IMR-90 (cell line): ENCODE measurements around the gene GTF2H1. TPM values are rescaled to one million over a fixed set of nuclear protein-coding genes. Genes with fewer than 3 reads are reported as not detected.

ENCODE experiments used
- ATAC-seq: fragments of 200-7000 bp; cut with Tn5 transposase; 2 replicates; pipeline ENCODE4 v1.9.1; 2020; ENCODE audit warnings: low read depth, mild to moderate bottlenecking, moderate library complexity
- BruUV-seq: library from RNA; stranded (reverse); fragments of 400-500 nt; replicated peaks from 2 replicates; lab custom pipeline; 2021; lab: Mats Ljungman, UMichigan
- CTCF ChIA-PET: fragments of 300-600 bp; formaldehyde crosslinking; extraction: SDS; loops from one replicate; lab custom pipeline; 2021; ENCODE audit warnings: antibody characterized with exemption; lab: Yijun Ruan, JAX
- POLR2A ChIA-PET: fragments of 300-600 bp; sonication (Branson Sonifier 250); formaldehyde crosslinking; loops from one replicate; lab custom pipeline; 2022; ENCODE audit warnings: antibody characterized with exemption; ENCODE audit not compliant: unreplicated experiment; lab: Charles Lee
- DNase-seq: peaks from one replicate; pipeline ENCODE4 v3.0.0; 2013
- H2AFZ ChIP-seq: replicated peaks from 2 replicates; pipeline ENCODE3; 2013; ENCODE audit warnings: low read length, mild to moderate bottlenecking; ENCODE audit not compliant: poor library complexity
- H2AK5ac ChIP-seq: 2 replicates; pipeline ENCODE4 v1.6.1; 2013; ENCODE audit warnings: low read depth, low read length, inconsistent platforms
- H2AK9ac ChIP-seq: replicated peaks from 2 replicates; pipeline ENCODE3; 2013; ENCODE audit warnings: mild to moderate bottlenecking, low read depth, low read length, moderate library complexity; ENCODE audit not compliant: poor library complexity
- H2BK120ac ChIP-seq: 2 replicates; pipeline ENCODE4 v1.6.1; 2013; ENCODE audit warnings: low read depth, low read length, inconsistent platforms
- H2BK15ac ChIP-seq: 3 replicates; pipeline ENCODE4 v1.6.1; 2013; ENCODE audit warnings: low read depth, low read length, inconsistent platforms
- H2BK20ac ChIP-seq: 2 replicates; pipeline ENCODE4 v1.6.1; 2013; ENCODE audit warnings: low read depth, mild to moderate bottlenecking, inconsistent platforms, low read length, moderate library complexity
- H2BK5ac ChIP-seq: 2 replicates; pipeline ENCODE4 v1.6.1; 2013; ENCODE audit warnings: mild to moderate bottlenecking, low read depth, low read length, inconsistent platforms; ENCODE audit not compliant: poor library complexity, severe bottlenecking
- H3K14ac ChIP-seq: replicated peaks from 2 replicates; pipeline ENCODE4 v1.6.1; 2013; ENCODE audit warnings: low read depth, low read length, inconsistent platforms
- H3K18ac ChIP-seq: 2 replicates; pipeline ENCODE4 v1.6.1; 2013; ENCODE audit warnings: low read depth, low read length, control low read depth
- H3K23ac ChIP-seq: 2 replicates; pipeline ENCODE4 v1.6.1; 2013; ENCODE audit warnings: low read depth, low read length, inconsistent platforms
- H3K27ac ChIP-seq: 2 replicates; pipeline ENCODE4 v1.5.1; 2013; ENCODE audit warnings: mild to moderate bottlenecking, control low read depth, low read length; ENCODE audit not compliant: insufficient read depth
- H3K27me3 ChIP-seq: 2 replicates; pipeline ENCODE4 v1.6.1; 2013; ENCODE audit warnings: low read length; ENCODE audit not compliant: control insufficient read depth, insufficient read depth
- H3K36me3 ChIP-seq: 2 replicates; pipeline ENCODE4 v1.6.1; 2013; ENCODE audit warnings: low read length, mixed read lengths; ENCODE audit not compliant: control insufficient read depth, insufficient read depth
- H3K4ac ChIP-seq: 2 replicates; pipeline ENCODE4 v1.6.1; 2013; ENCODE audit warnings: low read depth, low read length, inconsistent platforms
- H3K4me1 ChIP-seq: 2 replicates; pipeline ENCODE4 v1.6.1; 2013; ENCODE audit warnings: low read length, mixed read lengths; ENCODE audit not compliant: control insufficient read depth, insufficient read depth
- H3K4me2 ChIP-seq: 2 replicates; pipeline ENCODE4 v1.6.1; 2013; ENCODE audit warnings: low read depth, mild to moderate bottlenecking, control low read depth, low read length, moderate library complexity
- H3K4me3 ChIP-seq: 2 replicates; pipeline ENCODE4 v1.5.1; 2013; ENCODE audit warnings: low read depth, mild to moderate bottlenecking, control low read depth, low read length, moderate library complexity; ENCODE audit not compliant: insufficient read depth
- H3K56ac ChIP-seq: 2 replicates; pipeline ENCODE4 v1.6.1; 2013; ENCODE audit warnings: low read length, inconsistent platforms; ENCODE audit not compliant: insufficient read depth; ENCODE audit errors: extremely low read depth
- H3K79me1 ChIP-seq, 2 experiments: 2 replicates each; pipeline ENCODE4 v1.6.1; 2013; ENCODE audit warnings: low read length in 2 of 2, inconsistent platforms in 1 of 2, low read depth in 1 of 2
- H3K9ac ChIP-seq: 2 replicates; pipeline ENCODE4 v1.6.1; 2013; ENCODE audit warnings: low read depth, low read length, control low read depth
- H3K9me1 ChIP-seq: 2 replicates; pipeline ENCODE4 v1.6.1; 2013; ENCODE audit warnings: low read length, inconsistent platforms; ENCODE audit not compliant: insufficient read depth
- H3K9me3 ChIP-seq: 2 replicates; pipeline ENCODE4 v1.6.1; 2013; ENCODE audit warnings: low read length; ENCODE audit not compliant: control insufficient read depth, insufficient read depth
- H4K20me1 ChIP-seq: 2 replicates; pipeline ENCODE4 v1.6.1; 2013; ENCODE audit warnings: low read length, inconsistent platforms; ENCODE audit not compliant: insufficient read depth
- H4K5ac ChIP-seq: 2 replicates; pipeline ENCODE4 v1.6.1; 2013; ENCODE audit warnings: mild to moderate bottlenecking, low read depth, low read length, control low read depth
- H4K8ac ChIP-seq, 2 experiments: 2 replicates each; pipeline ENCODE4 v1.6.1; 2013; ENCODE audit warnings: low read depth in 2 of 2, low read length in 2 of 2, control low read depth in 1 of 2, inconsistent platforms in 1 of 2
- H4K91ac ChIP-seq: 2 replicates; pipeline ENCODE4 v1.6.1; 2013; ENCODE audit warnings: low read depth, low read length, inconsistent platforms; ENCODE audit not compliant: insufficient read depth
- BHLHE40 ChIP-seq: fragments of 150-350 bp; IDR thresholded peaks from 2 replicates; pipeline ENCODE4 v1.6.1; 2016; ENCODE audit warnings: mild to moderate bottlenecking, low read depth, low read length
- CEBPB ChIP-seq: IDR thresholded peaks from 2 replicates; pipeline ENCODE4 v1.6.1; 2012; ENCODE audit warnings: low read depth, low read length, improper control_type of control experiment
- CHD1 ChIP-seq: IDR thresholded peaks from 2 replicates; pipeline ENCODE4 v1.6.1; 2012; ENCODE audit warnings: low read depth, low read length, improper control_type of control experiment
- CTCF ChIP-seq: conservative IDR thresholded peaks from 2 replicates; pipeline ENCODE4 v1.5.1; 2012; ENCODE audit warnings: mild to moderate bottlenecking, low read depth, low read length, improper control_type of control experiment
- FOS ChIP-seq: fragments of 150-350 bp; IDR thresholded peaks from 2 replicates; pipeline ENCODE4 v1.6.1; 2016; ENCODE audit warnings: low read depth, low read length
- MAFK ChIP-seq: IDR thresholded peaks from 2 replicates; pipeline ENCODE4 v1.6.1; 2012; ENCODE audit warnings: low read depth, low read length, improper control_type of control experiment
- MAZ ChIP-seq: IDR thresholded peaks from 2 replicates; pipeline ENCODE4 v1.6.1; 2012; ENCODE audit warnings: low read depth, mild to moderate bottlenecking, low read length, improper control_type of control experiment, moderate library complexity, borderline replicate concordance
- MXI1 ChIP-seq: IDR thresholded peaks from 2 replicates; pipeline ENCODE4 v1.6.1; 2012; ENCODE audit warnings: low read depth, mild to moderate bottlenecking, low read length, moderate library complexity, borderline replicate concordance
- NFE2L2 ChIP-seq: fragments of 150-350 bp; IDR thresholded peaks from 2 replicates; pipeline ENCODE4 v1.6.1; 2016; ENCODE audit warnings: low read depth, mild to moderate bottlenecking, low read length
- POLR2A ChIP-seq: IDR thresholded peaks from 2 replicates; pipeline ENCODE4 v1.6.1; 2012; ENCODE audit warnings: mild to moderate bottlenecking, low read depth, low read length
- RAD21 ChIP-seq: IDR thresholded peaks from 2 replicates; pipeline ENCODE4 v1.6.1; 2012; ENCODE audit warnings: low read length, improper control_type of control experiment
- RCOR1 ChIP-seq: IDR thresholded peaks from 2 replicates; pipeline ENCODE4 v1.6.1; 2012; ENCODE audit warnings: mild to moderate bottlenecking, low read length, improper control_type of control experiment; ENCODE audit not compliant: insufficient replicate concordance
- RFX5 ChIP-seq: IDR thresholded peaks from 2 replicates; pipeline ENCODE4 v1.8.0; 2012; ENCODE audit warnings: low read depth, mild to moderate bottlenecking, low read length, moderate library complexity
- SMC3 ChIP-seq: fragments of 150-350 bp; IDR thresholded peaks from 2 replicates; pipeline ENCODE4 v1.6.1; 2016; ENCODE audit warnings: low read depth, mild to moderate bottlenecking, antibody characterized with exemption, low read length, moderate library complexity
- USF2 ChIP-seq: fragments of 150-350 bp; IDR thresholded peaks from 2 replicates; pipeline ENCODE4 v1.6.1; 2017; ENCODE audit warnings: mild to moderate bottlenecking, antibody characterized with exemption, low read length, low read depth
- WGBS, 2 experiments: methylation state at CpG; one replicate each; pipeline versions ENCODE4 v1.1.5 to v1.1.7; 2013; ENCODE audit warnings: missing lambda C conversion rate in 2 of 2; ENCODE audit not compliant: insufficient read length in 1 of 2; ENCODE audit errors: extremely low coverage in 2 of 2; 5-methylcytosine and 5-hydroxymethylcytosine counted together
- dilution Hi-C: fragments of 300-500 bp; cut with HindIII; formaldehyde crosslinking; loops from one replicate; pipeline ENCODE4 v1.14.3; 2018; ENCODE audit warnings: low sequenced_read_pairs; ENCODE audit not compliant: unreplicated experiment
- in situ Hi-C: fragments of 300-500 bp; cut with MboI; formaldehyde crosslinking; loops from 3 replicates; pipeline ENCODE4 v1.14.3; 2019; ENCODE audit warnings: low sequenced_read_pairs, inconsistent platforms, mixed read lengths
- intact Hi-C: fragments of 100-400 bp; cut with micrococcal nuclease; formaldehyde crosslinking; loops from 2 replicates; pipeline ENCODE4 v1.10.0; 2022
- polyA plus RNA-seq, 3 experiments: library from polyadenylated mRNA; depleted of rRNA; stranded (reverse); fragments of >200 nt; gene quantifications; 2 replicates each; pipeline ENCODE4 v1.2.3, GENCODE V29; 2012; ENCODE audit warnings: low replicate concordance in 1 of 3
- total RNA-seq: library from RNA; depleted of rRNA; stranded (reverse); fragments of >200 nt; gene quantifications from 2 replicates; pipeline ENCODE4 v1.2.3, GENCODE V29; 2012
- TF ChIP-seq, protein P1 (sequence below): fragments of 150-350 bp; IDR thresholded peaks from 2 replicates; pipeline ENCODE4 v1.6.1; 2016; ENCODE audit warnings: low read depth, mild to moderate bottlenecking, low read length, moderate library complexity, borderline replicate concordance

Gene GTF2H1
- total and polyA plus RNA-seq, 2 of the 4 experiments (the other 2 are of a cell fraction): 25.0 to 67.0 TPM

DNA sequence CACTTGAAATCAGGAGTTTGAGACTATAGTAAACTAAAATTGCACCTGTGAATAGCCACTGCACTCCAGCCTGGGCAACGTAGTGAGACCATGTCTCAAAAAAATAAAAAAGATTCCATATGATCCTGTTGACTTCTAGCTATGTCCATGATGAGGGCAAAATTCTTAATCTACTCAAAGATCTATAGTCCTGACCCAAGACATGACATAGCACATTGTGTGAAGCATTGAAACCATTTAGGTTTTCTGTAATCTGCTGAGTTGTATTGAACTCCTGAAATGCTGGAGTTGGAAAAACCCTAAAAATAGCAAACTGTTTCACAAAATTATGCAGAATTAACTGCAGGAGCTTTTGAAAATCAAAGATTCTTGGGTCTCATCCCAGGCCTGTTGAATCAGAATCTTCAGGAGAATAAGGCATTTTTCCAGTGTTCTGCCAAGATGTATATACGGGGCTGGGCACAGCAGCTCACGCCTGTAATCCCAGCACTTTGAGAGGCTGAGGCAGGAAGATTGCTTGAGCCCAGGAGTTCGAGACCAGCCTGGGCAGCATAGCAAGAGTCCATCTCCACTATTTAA lies 42.2 kb downstream of the GTF2H1 start:
- Histone ChIP-seq H3K36me3 (peaks cover 39% of the 10 kb centered on the region), H2AK9ac (no peak overlapping the region), H3K23ac (no peak overlapping the region), H3K27me3 (no peaks in the 10 kb centered on the region), H2BK15ac (no peak overlapping the region), H3K4ac (no peak overlapping the region), H3K4me1 (no peaks in the 10 kb centered on the region; the same call in 1 of the 2 replicates), H3K4me3 (no peak overlapping the region), H4K91ac (no peak overlapping the region), H3K9me1 (0 out of 2 replicates have a peak, but pooled peaks cover 4% of the 10 kb centered on the region), H3K9me3 (no peaks in the 10 kb centered on the region), H4K8ac (no peak overlapping the region), H4K20me1 (no peaks in the 10 kb centered on the region), H3K4me2 (no peak overlapping the region), H2AK5ac (no peak overlapping the region), H2BK120ac (no peak overlapping the region), H3K14ac (no peak overlapping the region), H2BK20ac (no peak overlapping the region), H3K56ac (no peak overlapping the region), H3K79me1 (peaks cover 3 to 6% of the 10 kb centered on the region in 2 experiments; a peak in 3 of 4 replicates), H3K9ac (no peak overlapping the region), H3K18ac (no peak overlapping the region), H4K5ac (no peak overlapping the region), H2BK5ac (no peak overlapping the region), H3K27ac (no peak overlapping the region), H2AFZ (no peak overlapping the region)
- no TSS peak for BruUV-seq
- dilution Hi-C loops (no loop called here), intact Hi-C loops (no loop called here), in situ Hi-C loops (no loop called here)
- ChIA-PET POLR2A (no interaction called here), CTCF (no interaction called here)
- TF ChIP-seq RFX5 (no peak), MXI1 (no peak), FOS (no peak), SMC3 (no peak), MAFK (no peak), CEBPB (no peak), RCOR1 (no peak), USF2 (no peak), RAD21 (no peak), POLR2A (no peak), CHD1 (no peak), MAZ (no peak), BHLHE40 (no peak), NFE2L2 (no peak), CTCF (no peak)
- TF ChIP-seq, protein P1, sequence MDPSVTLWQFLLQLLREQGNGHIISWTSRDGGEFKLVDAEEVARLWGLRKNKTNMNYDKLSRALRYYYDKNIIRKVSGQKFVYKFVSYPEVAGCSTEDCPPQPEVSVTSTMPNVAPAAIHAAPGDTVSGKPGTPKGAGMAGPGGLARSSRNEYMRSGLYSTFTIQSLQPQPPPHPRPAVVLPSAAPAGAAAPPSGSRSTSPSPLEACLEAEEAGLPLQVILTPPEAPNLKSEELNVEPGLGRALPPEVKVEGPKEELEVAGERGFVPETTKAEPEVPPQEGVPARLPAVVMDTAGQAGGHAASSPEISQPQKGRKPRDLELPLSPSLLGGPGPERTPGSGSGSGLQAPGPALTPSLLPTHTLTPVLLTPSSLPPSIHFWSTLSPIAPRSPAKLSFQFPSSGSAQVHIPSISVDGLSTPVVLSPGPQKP: no peak
- ATAC-seq (no peak), DNase-seq (no peak)
- no CpG with 5 or more reads among the region's 4 CpGs for WGBS, 2 experiments
